AG10803 (cell line): ENCODE data around the gene ANKS1B.

Source experiments
- DNase-seq: peaks from one replicate; pipeline ENCODE4 v3.0.0; 2010; ENCODE audit warnings: low read depth
- H3K4me3 ChIP-seq: 2 replicates; pipeline ENCODE4 v1.5.1; 2011; ENCODE audit warnings: mild to moderate bottlenecking, low read length, control low read depth
- TF ChIP-seq, protein P1 (sequence below): conservative IDR thresholded peaks from 2 replicates; pipeline ENCODE4 v1.5.1; 2011; ENCODE audit warnings: mild to moderate bottlenecking, low read length, control low read depth, inconsistent platforms

Gene ANKS1B

DNA sequence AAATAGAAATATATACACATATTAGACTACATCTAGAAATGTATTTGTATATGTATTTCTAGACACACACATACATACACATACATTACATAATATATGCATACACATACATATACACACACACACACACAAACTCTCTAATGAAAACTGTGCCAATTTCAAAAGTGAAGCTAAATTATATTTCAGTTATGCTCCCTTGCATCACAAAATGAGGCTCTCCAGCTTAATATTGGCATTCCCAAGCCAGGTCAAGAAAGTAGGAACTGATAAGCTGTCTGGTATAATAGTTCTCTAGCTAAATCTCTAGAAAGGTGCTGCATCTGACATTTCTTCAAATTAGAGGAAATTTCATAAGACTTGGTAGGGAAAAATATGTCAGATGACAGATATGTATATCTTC, 280.3 kb downstream of the ANKS1B start:
- TF ChIP-seq, protein P1, sequence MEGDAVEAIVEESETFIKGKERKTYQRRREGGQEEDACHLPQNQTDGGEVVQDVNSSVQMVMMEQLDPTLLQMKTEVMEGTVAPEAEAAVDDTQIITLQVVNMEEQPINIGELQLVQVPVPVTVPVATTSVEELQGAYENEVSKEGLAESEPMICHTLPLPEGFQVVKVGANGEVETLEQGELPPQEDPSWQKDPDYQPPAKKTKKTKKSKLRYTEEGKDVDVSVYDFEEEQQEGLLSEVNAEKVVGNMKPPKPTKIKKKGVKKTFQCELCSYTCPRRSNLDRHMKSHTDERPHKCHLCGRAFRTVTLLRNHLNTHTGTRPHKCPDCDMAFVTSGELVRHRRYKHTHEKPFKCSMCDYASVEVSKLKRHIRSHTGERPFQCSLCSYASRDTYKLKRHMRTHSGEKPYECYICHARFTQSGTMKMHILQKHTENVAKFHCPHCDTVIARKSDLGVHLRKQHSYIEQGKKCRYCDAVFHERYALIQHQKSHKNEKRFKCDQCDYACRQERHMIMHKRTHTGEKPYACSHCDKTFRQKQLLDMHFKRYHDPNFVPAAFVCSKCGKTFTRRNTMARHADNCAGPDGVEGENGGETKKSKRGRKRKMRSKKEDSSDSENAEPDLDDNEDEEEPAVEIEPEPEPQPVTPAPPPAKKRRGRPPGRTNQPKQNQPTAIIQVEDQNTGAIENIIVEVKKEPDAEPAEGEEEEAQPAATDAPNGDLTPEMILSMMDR: no peak
- DNase-seq: no peak
- no peak overlapping the region for H3K4me3 ChIP-seq

DNA sequence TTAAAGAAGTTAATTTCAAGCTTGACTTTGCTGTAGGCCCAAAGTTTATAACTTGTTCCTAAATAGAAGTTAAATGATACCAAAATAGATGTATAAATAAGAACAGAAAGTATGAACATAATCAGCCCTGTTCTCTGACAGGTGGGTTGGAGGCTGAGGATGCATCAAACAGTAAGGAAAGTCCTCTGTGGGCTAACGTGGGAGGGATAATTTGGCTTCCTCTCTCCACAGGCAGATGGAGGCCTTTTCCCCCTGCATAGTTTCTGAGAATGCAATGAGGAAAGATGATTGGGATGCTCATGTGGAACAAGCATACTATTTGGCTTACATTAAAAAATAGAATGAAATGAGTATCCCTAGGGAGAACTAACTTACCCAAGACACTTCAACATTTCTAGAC, 280.7 kb downstream of the ANKS1B start:
- DNase-seq: no peak
- TF ChIP-seq, protein P1: no peak
- no peak overlapping the region for H3K4me3 ChIP-seq

DNA sequence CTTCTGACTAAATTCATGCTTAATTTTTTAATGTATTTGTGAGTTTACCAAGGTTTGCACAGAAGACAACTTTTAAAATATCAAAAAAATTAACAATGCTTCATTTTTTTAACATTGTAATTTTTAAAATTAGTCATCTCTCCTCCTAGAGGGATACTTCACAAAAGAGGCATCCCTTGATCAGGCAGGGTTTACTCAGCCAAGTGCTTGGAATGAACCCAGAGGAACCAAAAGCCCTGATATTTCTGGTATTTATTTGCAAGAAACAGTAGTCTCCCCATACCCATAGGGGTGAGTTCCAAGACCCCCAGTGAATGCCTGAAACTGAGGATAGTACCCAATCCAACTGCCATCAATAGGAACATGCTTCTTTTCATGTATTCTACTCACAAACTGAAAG, 284.7 kb downstream of the ANKS1B start:
- DNase-seq: no peak
- TF ChIP-seq, protein P1: no peak
- H3K4me3 ChIP-seq: no peak overlapping the region

DNA sequence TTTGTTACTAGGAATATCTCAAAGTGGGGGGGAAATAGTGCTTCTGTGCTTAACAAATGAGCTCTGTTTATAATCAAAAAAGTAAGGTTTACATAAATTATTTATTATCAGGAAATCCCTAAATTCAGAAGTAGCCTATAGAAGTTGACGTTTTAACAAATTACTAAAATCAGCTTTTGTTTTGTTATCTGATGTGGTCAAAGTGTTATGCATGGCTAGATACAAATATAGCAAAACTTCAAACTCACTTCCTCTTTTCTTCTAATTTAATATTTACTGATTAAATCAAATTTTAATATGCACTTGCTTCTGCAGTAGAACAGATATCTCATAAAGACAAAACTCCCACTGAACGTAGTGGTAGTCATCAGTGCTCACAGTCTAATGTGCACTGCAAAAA, 289.7 kb downstream of the ANKS1B start:
- TF ChIP-seq, protein P1: no peak
- H3K4me3 ChIP-seq: no peak overlapping the region
- no peak for DNase-seq

DNA sequence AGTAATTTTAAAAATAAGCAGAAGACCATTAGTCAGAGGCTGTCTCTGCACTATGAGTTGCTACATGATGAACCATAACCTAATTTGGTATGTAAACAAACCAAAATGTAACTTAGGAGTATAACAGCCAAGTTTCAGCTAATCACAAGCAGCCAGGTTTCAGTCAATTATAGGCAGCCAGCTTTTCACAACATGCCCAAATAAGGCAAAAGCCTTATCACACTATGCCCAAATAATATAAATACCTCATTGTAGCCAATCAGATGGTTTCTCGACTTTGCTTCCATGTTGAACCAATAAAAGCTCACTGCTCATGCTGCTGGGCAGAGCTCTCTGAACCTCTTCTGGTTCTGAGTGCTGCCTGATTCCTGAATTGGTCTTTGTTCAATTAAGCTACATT, 298.6 kb downstream of the ANKS1B start:
- TF ChIP-seq, protein P1: no peak
- no peak for DNase-seq
- H3K4me3 ChIP-seq: no peak overlapping the region

DNA sequence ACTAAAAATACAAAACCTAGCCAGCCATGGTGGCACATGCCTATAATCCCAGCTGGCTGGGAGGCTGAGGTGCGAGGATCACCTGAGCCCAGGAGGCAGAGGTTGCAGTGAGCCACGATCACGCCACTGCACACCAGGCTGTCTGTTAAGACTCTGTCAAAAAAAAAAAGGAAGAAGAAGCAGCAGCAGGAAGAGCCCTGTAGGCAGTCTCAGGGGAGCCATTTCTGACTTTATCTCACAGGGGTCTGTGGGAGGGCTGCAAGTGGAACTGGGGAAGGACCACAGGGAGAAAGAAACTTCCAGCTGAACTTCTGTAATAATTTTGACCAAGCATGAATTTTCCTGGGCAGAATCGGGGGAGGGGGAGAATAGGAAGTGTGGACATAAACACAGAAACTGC, 304.5 kb downstream of the ANKS1B start:
- DNase-seq: no peak
- no peak overlapping the region for H3K4me3 ChIP-seq
- TF ChIP-seq, protein P1: no peak

DNA sequence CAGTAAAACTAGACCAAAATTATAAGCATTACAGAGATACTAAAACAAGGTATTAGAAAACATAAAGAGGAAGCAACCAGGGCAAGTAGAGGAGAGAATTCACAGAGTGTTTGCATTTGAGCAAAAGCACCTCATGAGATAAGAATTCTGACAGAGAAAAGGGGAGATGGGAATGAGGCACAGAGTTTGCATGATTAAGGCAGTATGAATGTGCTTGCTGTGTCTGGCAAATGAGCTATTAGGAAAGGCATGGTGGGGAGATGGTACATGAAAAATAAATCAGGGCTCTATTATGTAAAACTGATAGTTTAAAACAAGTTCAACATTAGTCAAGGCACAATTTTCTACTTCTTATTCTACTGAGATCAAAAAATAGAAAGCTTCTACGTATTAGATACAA, 314.1 kb downstream of the ANKS1B start:
- no peak for DNase-seq
- H3K4me3 ChIP-seq: no peak overlapping the region
- TF ChIP-seq, protein P1: no peak
